ENCODE results near the gene DEFB131B.
"Not testable (repeated sequence)": the region's sequence is repeated elsewhere in the genome, so short reads cannot be mapped to it uniquely, and the experiment has no call there.

Gene DEFB131B

GRCh38 chr11:71878059-71878458 lies at the start of gene DEFB131B:
TSS of gene DEFB131B (plus strand) at chr11:71878453. CDS start at chr11:71878453, 0 bp downstream.
- not testable (repeated sequence) for DNase-seq

DNA sequence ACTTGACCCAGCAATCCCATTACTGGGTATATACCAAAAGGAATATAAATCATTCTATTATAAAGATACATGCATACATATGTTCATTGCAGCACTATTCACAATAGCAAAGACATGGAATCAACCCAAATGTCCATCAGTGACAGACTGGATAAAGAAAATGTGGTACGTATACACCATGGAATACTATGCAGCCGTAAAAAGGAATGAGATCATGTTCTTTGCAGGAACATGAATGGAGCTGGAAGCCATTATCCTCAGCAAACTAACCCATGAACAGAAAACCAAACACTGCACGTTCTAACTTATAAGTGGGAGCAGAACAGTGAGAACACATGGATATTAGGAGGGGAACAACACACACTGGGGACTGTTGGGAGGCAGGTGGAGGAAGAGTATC lies 49.0 kb upstream of the DEFB131B start:
- not testable (repeated sequence) for DNase-seq

- DNase-seq, result not testable (repeated sequence)
Measured at GRCh38 chr11:71829686-71830085, 48.6 kb upstream of the DEFB131B start.

DNA sequence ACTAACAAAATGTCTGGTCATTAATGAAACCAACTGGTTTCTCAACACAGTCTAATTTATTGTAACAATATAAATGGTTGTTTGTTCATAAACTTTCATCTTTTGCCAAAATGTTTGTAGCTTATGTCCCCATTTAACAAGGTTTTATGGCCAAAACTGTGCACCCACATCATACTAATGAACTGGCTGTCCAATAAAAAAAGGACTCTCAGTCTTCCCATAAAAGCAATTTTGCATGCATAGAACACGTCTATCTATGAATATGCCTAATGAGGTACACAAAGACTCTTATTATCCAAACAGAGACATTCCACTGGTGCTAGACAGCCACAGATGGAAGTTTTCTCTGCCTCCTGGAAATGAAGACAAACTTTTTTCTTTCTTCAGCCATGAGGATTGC lies 45.4 kb upstream of the DEFB131B start, which contains the start of gene DEFB108B:
Gene DEFB108B, plus strand, starts transcription at position 390 of the 400 bp plus-strand sequence. Its CDS starts 0 bp downstream, at position 390.
- not testable (repeated sequence) for DNase-seq

GRCh38 chr11:71842720-71843119 lies 35.5 kb upstream of the DEFB131B start:
- DNase-seq, result not testable (repeated sequence)

GRCh38 chr11:71843355-71843754 lies 34.9 kb upstream of the DEFB131B start:
- DNase-seq, result not testable (repeated sequence)

DNA sequence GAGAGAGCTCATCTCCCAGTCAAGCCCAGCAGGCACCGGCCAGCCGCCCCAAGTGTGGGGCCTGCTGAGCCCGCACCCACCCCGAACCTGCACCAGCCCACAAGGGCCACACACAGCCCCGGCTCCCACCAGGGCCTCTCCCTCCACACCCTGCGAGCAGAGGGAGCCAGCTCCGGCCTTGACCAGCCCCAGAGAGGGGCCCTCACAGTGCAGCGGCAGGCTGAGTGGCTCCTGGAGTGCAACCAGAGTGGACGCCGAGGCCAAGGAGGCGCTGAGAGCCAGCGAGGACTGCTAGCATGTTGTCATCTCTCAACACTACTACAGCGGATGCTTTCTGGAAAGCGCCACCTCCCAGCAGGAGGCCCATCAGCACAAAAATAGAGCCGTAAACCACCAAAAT lies 34.4 kb upstream of the DEFB131B start:
- no peak for DNase-seq

GRCh38 chr11:71853895-71854294 lies 24.4 kb upstream of the DEFB131B start:
- not testable (repeated sequence) for DNase-seq

GRCh38 chr11:71855880-71856279 lies 22.4 kb upstream of the DEFB131B start:
- DNase-seq, result not testable (repeated sequence)

DNA sequence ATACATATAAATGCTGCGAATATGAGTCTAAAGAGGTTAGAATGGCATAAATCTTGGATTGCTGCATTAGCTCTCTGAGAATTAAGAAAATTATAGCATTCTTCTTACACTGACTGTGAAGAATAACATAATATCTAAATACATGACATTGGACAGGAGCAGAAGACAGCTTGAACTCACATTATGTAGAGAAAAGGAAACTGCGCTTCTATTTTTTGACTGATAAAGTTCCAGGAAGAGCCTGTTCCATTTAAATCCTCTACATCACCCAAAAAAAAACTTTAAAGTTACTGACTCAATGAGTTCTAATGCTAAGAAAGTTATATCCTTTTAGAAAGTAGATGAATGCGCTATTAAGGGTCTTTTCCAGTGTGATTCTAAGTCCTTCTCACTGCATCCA lies 17.4 kb upstream of the DEFB131B start:
- not testable (repeated sequence) for DNase-seq

- DNase-seq, result not testable (repeated sequence)
Measured at GRCh38 chr11:71863978-71864627, 14.2 kb upstream of the DEFB131B start.

GRCh38 chr11:71867209-71867608 lies 11.0 kb upstream of the DEFB131B start:
- DNase-seq, result not testable (repeated sequence)

- not testable (repeated sequence) for DNase-seq
Measured at GRCh38 chr11:71869931-71870330, 8.3 kb upstream of the DEFB131B start.

GRCh38 chr11:71870661-71871060 lies 7.6 kb upstream of the DEFB131B start:
- DNase-seq, result not testable (repeated sequence)

DNA sequence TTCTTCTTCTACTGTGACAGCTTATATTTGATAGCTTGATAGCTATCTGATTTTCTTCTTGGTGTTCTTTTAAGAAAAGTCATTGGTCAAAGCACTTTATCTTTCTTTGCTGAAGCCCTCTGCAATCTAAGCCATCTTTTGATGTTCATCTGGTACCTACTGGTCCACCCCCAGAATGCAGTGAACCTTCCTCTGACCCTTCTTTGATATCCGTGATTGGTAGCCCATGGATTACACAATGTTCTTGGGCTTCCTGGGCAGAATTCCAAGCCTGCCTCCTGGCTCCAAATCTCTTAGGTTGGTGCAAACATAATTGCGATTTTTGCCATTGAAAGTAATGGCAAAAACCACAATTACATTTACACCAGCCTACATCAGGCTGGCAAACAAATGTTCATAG lies 2.0 kb upstream of the DEFB131B start:
- not testable (repeated sequence) for DNase-seq

DNA sequence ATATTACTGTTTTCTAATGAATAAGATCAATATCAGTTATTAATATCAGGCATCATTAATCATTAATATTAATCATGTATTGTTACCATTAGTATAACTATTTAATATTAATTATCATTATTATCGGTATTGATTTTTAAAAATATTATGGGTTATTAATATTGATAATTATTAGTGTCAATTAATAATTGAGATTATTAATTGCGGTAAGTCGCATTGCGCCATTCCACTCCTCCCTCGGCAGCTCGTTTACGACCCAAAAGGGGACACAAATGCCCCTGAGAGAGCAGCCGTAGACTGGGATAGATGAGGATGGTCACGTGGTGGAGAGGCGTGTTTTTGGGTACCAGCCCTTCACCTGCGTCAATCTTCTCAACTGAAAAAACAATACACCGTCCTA lies 7.6 kb downstream of the DEFB131B start:
- DNase-seq, result not testable (repeated sequence)

GRCh38 chr11:71888335-71889010 lies 10.2 kb downstream of the DEFB131B start:
- not testable (repeated sequence) for DNase-seq

DNA sequence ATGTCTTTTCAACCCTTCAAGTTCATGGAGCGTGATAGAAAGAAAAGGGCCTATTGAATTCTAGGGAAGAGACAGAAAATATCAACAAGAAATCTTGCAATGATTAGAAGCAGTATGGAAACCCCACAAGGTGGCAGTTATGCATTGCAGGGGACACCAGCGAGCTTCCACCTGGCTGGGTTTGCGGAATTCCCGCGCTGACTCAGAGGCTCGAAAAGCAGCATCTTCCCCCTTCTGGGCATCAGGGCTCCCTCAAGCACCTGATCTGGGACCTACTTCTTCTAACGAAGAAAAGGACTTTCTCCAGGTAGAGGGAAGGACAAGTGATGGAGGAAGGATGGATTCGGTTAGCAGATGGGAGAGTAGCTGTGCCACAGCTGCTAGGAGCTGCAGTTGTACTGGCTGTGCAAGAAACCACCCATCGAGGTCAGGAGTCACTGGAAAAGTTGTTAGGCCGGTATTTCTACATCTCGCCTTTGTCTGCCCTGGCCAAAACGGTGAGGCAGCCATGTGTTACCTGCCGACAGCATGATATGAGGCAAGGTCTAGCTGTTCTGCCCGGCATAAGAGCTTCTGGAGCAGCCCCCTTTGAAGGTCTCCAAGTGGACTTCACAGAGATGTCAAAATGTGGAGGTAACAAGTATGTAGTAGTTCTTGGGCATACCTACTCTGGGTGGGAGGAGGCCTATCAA lies 11.1 kb downstream of the DEFB131B start:
- not testable (repeated sequence) for DNase-seq

GRCh38 chr11:71895961-71896360 lies 17.7 kb downstream of the DEFB131B start:
- no peak for DNase-seq

GRCh38 chr11:71901137-71901536 lies 22.9 kb downstream of the DEFB131B start:
- not testable (repeated sequence) for DNase-seq

GRCh38 chr11:71908218-71908617 lies 30.0 kb downstream of the DEFB131B start:
- DNase-seq, result no peak

- not testable (repeated sequence) for DNase-seq
Measured at GRCh38 chr11:71910775-71911174, 32.5 kb downstream of the DEFB131B start.

DNA sequence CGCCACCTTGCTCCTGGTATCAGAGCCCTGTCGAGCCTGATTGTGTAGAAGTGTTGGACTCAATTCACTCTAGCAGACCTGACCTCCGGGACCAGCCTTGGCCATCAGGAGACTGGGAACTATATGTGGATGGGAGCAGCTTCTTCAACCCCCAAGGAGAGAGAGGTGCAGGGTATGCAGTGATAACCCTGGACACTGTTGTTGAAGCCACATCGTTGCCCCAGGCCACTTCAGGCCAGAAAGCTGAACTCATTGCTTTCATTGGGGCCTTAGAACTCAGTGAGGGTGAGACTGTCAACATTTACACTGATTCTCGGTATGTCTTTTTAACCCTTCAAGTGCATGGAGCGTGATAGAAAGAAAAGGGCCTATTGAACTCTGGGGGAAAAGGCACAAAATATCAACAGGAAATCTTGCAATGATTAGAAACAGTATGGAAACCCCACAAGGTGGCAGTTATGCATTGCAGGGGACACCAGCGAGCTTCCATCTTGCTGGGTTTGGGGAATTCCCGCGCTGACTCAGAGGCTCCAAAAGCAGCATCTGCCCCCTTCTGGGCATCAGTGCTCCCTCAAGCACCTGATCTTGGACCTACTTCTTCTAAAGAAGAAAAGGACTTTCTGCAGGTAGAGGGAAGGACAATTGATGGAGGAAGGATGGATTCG lies 33.2 kb downstream of the DEFB131B start:
- not testable (repeated sequence) for DNase-seq
